SK-N-SH (cell line): ENCODE results near the gene SPTBN5.

ENCODE experiments used
- CTCF ChIP-seq: fragments of 200-600 bp; sonication (generic); IDR thresholded peaks from 2 replicates; pipeline ENCODE4 v1.6.1; 2017; ENCODE audit warnings: antibody characterized with exemption, mild to moderate bottlenecking, moderate library complexity
- GATA2 ChIP-seq: sonication (generic); formaldehyde crosslinking; IDR thresholded peaks from 2 replicates; pipeline ENCODE4 v1.5.0; 2020; ENCODE audit warnings: mild to moderate bottlenecking, missing genetic modification reagents
- REST ChIP-seq: IDR thresholded peaks from 2 replicates; pipeline ENCODE4 v1.6.1; 2012; ENCODE audit warnings: mild to moderate bottlenecking, low read depth, low read length, moderate library complexity

- TF ChIP-seq CTCF = no peak
- no peak for TF ChIP-seq GATA2 (CRISPR knock-in tag)
- no peak for TF ChIP-seq REST
Measured at GRCh38 chr15:41883484-41883825, 10.4 kb downstream of the SPTBN5 start.
